Measurements from ENCODE around the gene OR10P1.
"Not testable (repeated sequence)": the region's sequence is repeated elsewhere in the genome, so short reads cannot be mapped to it uniquely, and the experiment has no call there.

Gene OR10P1

GRCh38 chr12:55636853-55637252 lies at the start of gene OR10P1:
Gene OR10P1, plus strand, starts transcription at chr12:55636892. Its CDS starts 0 bp downstream, at chr12:55636892.
- ChIA-PET CTCF (interaction anchor here (0.6 to 1.6 kb wide), 2 partner anchors 20 to 299 kb away, joined by 3 to 6 read pairs; no protein-coding TSS in a partner anchor), POLR2A (no interaction called here)
- TF ChIP-seq FOXA1 (IDR thresholded peaks at IDR 0.05) = no peak
- no peak for TF ChIP-seq CTBP1 (IDR thresholded peaks at IDR 0.05; ENCODE audit: borderline replicate concordance)
- no peak for TF ChIP-seq LEF1 (IDR thresholded peaks at IDR 0.05; ENCODE audit: borderline replicate concordance)
- TF ChIP-seq NFRKB (IDR thresholded peaks at IDR 0.05) = no peak
- TF ChIP-seq ELF4 (IDR thresholded peaks at IDR 0.05) = no peak
- no peak for TF ChIP-seq L3MBTL2 (conservative IDR thresholded peaks at IDR 0.05)
- no peak for TF ChIP-seq ARNT (IDR thresholded peaks at IDR 0.05)
- DNase-seq (ENCODE audit: extremely low spot score) = no peak

DNA sequence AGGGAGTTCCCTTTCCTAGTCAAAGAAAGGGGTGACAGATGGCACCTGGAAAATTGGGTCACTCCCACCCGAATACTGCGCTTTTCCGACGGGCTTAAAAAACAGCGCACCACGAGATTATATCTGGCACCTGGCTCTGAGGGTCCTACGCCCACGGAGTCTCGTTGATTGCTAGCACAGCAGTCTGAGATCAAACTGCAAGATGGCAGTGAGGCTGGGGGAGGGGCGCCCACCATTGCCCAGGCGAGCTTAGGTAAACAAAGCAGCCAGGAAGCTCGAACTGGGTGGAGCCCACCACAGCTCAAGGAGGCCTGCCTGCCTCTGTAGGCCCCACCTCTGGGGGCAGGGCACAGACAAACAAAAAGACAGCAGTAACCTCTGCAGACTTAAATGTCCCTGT lies 46.5 kb upstream of the OR10P1 start:
- DNase-seq (ENCODE audit: extremely low spot score); POLR2A ChIA-PET; CTCF ChIA-PET: not testable (repeated sequence)

DNA sequence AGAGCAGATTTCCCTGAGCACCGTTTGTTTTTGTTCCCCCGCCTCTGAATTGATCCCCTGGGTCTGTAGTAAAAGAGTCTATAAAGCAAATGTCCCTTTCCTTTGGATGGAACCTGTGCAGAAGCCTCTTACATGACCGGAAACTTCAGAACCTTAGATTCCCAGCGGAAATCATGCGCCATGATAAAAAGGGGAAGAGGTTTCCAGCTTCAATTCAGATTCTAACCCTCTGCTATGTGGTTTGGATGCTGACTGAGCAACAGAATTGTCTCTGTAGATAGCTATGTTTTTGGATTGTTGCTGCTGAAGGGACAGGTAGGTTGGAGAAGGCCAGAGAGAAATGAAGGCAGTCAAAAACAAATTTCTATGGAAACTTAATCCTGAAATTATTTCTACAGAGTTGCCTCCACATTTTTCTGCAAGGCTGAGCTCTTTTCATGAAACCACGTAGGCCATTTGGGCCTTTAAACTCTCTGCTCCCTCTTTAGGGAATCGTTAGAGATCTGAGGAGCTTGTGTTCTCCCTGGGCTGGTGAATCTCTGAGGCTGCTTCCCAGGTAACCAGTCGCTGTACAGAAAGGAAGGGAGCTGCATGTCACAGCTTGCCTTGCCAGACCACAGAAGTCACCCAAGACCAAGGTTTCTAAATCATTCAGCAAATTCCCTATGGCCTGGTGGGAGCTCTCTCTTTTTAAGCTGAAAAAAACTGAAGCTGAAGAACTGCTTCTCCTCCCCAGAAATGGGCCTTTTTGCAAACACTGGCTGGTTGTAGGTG lies 28.7 kb upstream of the OR10P1 start:
- ChIA-PET CTCF (interaction anchor here (2.8 kb wide), 1 partner anchor 11 kb away, joined by 11 read pairs; no protein-coding TSS in a partner anchor), POLR2A (no interaction called here)

GRCh38 chr12:55610598-55610997 lies 26.1 kb upstream of the OR10P1 start:
- TF ChIP-seq ARNT (IDR thresholded peaks at IDR 0.05) = no peak
- TF ChIP-seq HDGF (IDR thresholded peaks at IDR 0.05; ENCODE audit: borderline replicate concordance) = no peak
- no peak for TF ChIP-seq LEF1 (IDR thresholded peaks at IDR 0.05; ENCODE audit: borderline replicate concordance)
- no peak for TF ChIP-seq FOXA1 (IDR thresholded peaks at IDR 0.05)
- TF ChIP-seq ELF4 (IDR thresholded peaks at IDR 0.05) = no peak
- no peak for TF ChIP-seq FOXK2 (IDR thresholded peaks at IDR 0.05)
- no peak for TF ChIP-seq ZNF384 (IDR thresholded peaks at IDR 0.05)
- no peak for TF ChIP-seq CTBP1 (IDR thresholded peaks at IDR 0.05; ENCODE audit: borderline replicate concordance)
- TF ChIP-seq TARDBP (IDR thresholded peaks at IDR 0.05) = no peak
- TF ChIP-seq L3MBTL2 (conservative IDR thresholded peaks at IDR 0.05) = no peak
- TF ChIP-seq SUZ12 (IDR thresholded peaks at IDR 0.05) = no peak
- no peak for TF ChIP-seq SP1 (IDR thresholded peaks at IDR 0.05)
- TF ChIP-seq FOXM1 (IDR thresholded peaks at IDR 0.05; ENCODE audit: borderline replicate concordance) = no peak
- TF ChIP-seq BHLHE40 (IDR thresholded peaks at IDR 0.05; ENCODE audit: borderline replicate concordance) = no peak
- TF ChIP-seq, protein P1, sequence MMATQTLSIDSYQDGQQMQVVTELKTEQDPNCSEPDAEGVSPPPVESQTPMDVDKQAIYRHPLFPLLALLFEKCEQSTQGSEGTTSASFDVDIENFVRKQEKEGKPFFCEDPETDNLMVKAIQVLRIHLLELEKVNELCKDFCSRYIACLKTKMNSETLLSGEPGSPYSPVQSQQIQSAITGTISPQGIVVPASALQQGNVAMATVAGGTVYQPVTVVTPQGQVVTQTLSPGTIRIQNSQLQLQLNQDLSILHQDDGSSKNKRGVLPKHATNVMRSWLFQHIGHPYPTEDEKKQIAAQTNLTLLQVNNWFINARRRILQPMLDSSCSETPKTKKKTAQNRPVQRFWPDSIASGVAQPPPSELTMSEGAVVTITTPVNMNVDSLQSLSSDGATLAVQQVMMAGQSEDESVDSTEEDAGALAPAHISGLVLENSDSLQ (IDR thresholded peaks at IDR 0.05) = no peak
- no peak for TF ChIP-seq NFRKB (IDR thresholded peaks at IDR 0.05)
- POLR2A ChIA-PET = no interaction called here
- CTCF ChIA-PET = no interaction called here
- DNase-seq (ENCODE audit: extremely low spot score) = no peak

More for the DNA sequence above, 28.7 kb upstream of the OR10P1 start:
- no peak for TF ChIP-seq FOXM1 (IDR thresholded peaks at IDR 0.05; ENCODE audit: borderline replicate concordance)
- no peak for TF ChIP-seq L3MBTL2 (conservative IDR thresholded peaks at IDR 0.05)
- no peak for TF ChIP-seq ZNF384 (IDR thresholded peaks at IDR 0.05)
- no peak for TF ChIP-seq LEF1 (IDR thresholded peaks at IDR 0.05; ENCODE audit: borderline replicate concordance)
- no peak for TF ChIP-seq ARNT (IDR thresholded peaks at IDR 0.05)
- TF ChIP-seq SP1 (IDR thresholded peaks at IDR 0.05) = no peak
- no peak for TF ChIP-seq FOXA1 (IDR thresholded peaks at IDR 0.05)
- TF ChIP-seq CTBP1 (IDR thresholded peaks at IDR 0.05; ENCODE audit: borderline replicate concordance) = no peak
- no peak for TF ChIP-seq BHLHE40 (IDR thresholded peaks at IDR 0.05; ENCODE audit: borderline replicate concordance)
- TF ChIP-seq HDGF (IDR thresholded peaks at IDR 0.05; ENCODE audit: borderline replicate concordance) = no peak
- TF ChIP-seq FOXK2 (IDR thresholded peaks at IDR 0.05) = no peak
- TF ChIP-seq, protein P1 (IDR thresholded peaks at IDR 0.05) = no peak
- no peak for TF ChIP-seq ELF4 (IDR thresholded peaks at IDR 0.05)
- TF ChIP-seq NFRKB (IDR thresholded peaks at IDR 0.05) = no peak
- DNase-seq (ENCODE audit: extremely low spot score) = no peak

DNA sequence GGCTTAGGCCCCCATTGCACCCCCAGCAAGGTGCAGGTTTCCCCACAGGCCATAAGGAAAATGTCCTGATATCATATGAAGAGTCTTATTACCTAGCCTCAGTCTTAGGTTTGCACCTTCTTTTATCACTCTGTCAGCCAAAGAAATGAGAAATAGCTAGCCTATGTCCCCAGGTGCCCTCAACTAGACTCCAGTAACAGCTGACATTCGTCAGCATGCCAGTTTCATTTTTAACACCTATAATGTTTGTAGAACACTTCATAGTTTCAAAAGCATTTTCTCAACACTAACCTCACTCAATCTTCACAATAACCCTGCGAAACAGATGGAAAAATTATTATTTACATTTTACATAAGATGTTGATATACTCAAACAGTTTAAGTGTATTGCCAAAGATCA lies 24.0 kb upstream of the OR10P1 start:
- ChIA-PET POLR2A (no interaction called here), CTCF (no interaction called here)
- no peak for TF ChIP-seq LEF1 (IDR thresholded peaks at IDR 0.05; ENCODE audit: borderline replicate concordance)
- TF ChIP-seq TARDBP (IDR thresholded peaks at IDR 0.05) = no peak
- TF ChIP-seq NFRKB (IDR thresholded peaks at IDR 0.05) = no peak
- TF ChIP-seq SUZ12 (IDR thresholded peaks at IDR 0.05) = no peak
- TF ChIP-seq FOXK2 (IDR thresholded peaks at IDR 0.05) = no peak
- no peak for TF ChIP-seq HDGF (IDR thresholded peaks at IDR 0.05; ENCODE audit: borderline replicate concordance)
- no peak for TF ChIP-seq ELF4 (IDR thresholded peaks at IDR 0.05)
- TF ChIP-seq, protein P1 (IDR thresholded peaks at IDR 0.05) = no peak
- no peak for TF ChIP-seq ZNF384 (IDR thresholded peaks at IDR 0.05)
- no peak for TF ChIP-seq BHLHE40 (IDR thresholded peaks at IDR 0.05; ENCODE audit: borderline replicate concordance)
- no peak for TF ChIP-seq SP1 (IDR thresholded peaks at IDR 0.05)
- TF ChIP-seq L3MBTL2 (conservative IDR thresholded peaks at IDR 0.05) = no peak

GRCh38 chr12:55614764-55615163 lies 21.9 kb upstream of the OR10P1 start:
- TF ChIP-seq, protein P1 (IDR thresholded peaks at IDR 0.05) = no peak
- TF ChIP-seq FOXK2 (IDR thresholded peaks at IDR 0.05) = no peak
- TF ChIP-seq BHLHE40 (IDR thresholded peaks at IDR 0.05; ENCODE audit: borderline replicate concordance) = no peak
- no peak for TF ChIP-seq TARDBP (IDR thresholded peaks at IDR 0.05)
- no peak for TF ChIP-seq SP1 (IDR thresholded peaks at IDR 0.05)
- no peak for TF ChIP-seq L3MBTL2 (conservative IDR thresholded peaks at IDR 0.05)
- no peak for TF ChIP-seq FOXA1 (IDR thresholded peaks at IDR 0.05)
- no peak for TF ChIP-seq CTBP1 (IDR thresholded peaks at IDR 0.05; ENCODE audit: borderline replicate concordance)
- no peak for DNase-seq (ENCODE audit: extremely low spot score)
- ChIA-PET CTCF (no interaction called here), POLR2A (no interaction called here)

More for the DNA sequence above, 24.0 kb upstream of the OR10P1 start:
- DNase-seq (ENCODE audit: extremely low spot score) = no peak
